HepG2 (cell line): ENCODE measurements around the gene CD3G. TPM values are rescaled to one million over a fixed set of nuclear protein-coding genes. Genes with fewer than 3 reads are reported as not detected.

ENCODE experiments used
- ATAC-seq: fragments of 200-7000 bp; cut with Tn5 transposase; 3 replicates; pipeline ENCODE4 v1.9.1; 2020; ENCODE audit warnings: mild to moderate bottlenecking, moderate library complexity
- BruUV-seq: library from RNA; stranded (reverse); fragments of 400-500 nt; replicated peaks from 2 replicates; lab custom pipeline; 2021; lab: Mats Ljungman, UMichigan
- CTCF ChIA-PET: fragments of 300-600 bp; formaldehyde crosslinking; extraction: SDS; loops from one replicate; lab custom pipeline; 2021; ENCODE audit warnings: low total read pairs, inconsistent platforms, low intra/inter-chr PET ratio; lab: Yijun Ruan, JAX
- POLR2A ChIA-PET: fragments of 350-600 bp; sonication (Branson Sonifier 250); formaldehyde crosslinking; loops from one replicate; lab custom pipeline; 2020; ENCODE audit warnings: antibody characterized with exemption, inconsistent platforms; lab: Yijun Ruan, JAX
- DNase-seq: peaks from one replicate; pipeline ENCODE4 v3.0.0-alpha.2; 2015; ENCODE audit warnings: low spot score
- FAIRE-seq: peaks from 3 replicates; lab custom pipeline; 2011; peaks lifted over from hg19 to GRCh38; lab: Jason Lieb, UNC
- H2AFZ ChIP-seq: one replicate; pipeline ENCODE4 v1.6.1; 2011; ENCODE audit warnings: low read length, inconsistent platforms
- H3K27ac ChIP-seq: fragments of 300-600 bp; 3 replicates; pipeline ENCODE4 v1.8.0; 2011; ENCODE audit warnings: mixed run types, mild to moderate bottlenecking, mixed read lengths, low read length, inconsistent platforms; ENCODE audit not compliant: insufficient read depth; ENCODE audit errors: extremely low read length
- H3K27me3 ChIP-seq, 2 experiments: fragments of 200-600 bp in 1 of 2; 2 replicates in 1 of 2; 3 replicates in 1 of 2; pipeline versions ENCODE4 v1.6.0 to v1.8.0; 2011; ENCODE audit warnings: low read length in 2 of 2, mild to moderate bottlenecking in 2 of 2, moderate library complexity in 2 of 2, inconsistent platforms in 1 of 2; ENCODE audit not compliant: insufficient read depth in 2 of 2, control insufficient read depth in 1 of 2
- H3K36me3 ChIP-seq, 2 experiments: fragments of 200-600 bp in 1 of 2; replicated peaks in 1 of 2; 2 replicates in 1 of 2; 3 replicates in 1 of 2; pipeline versions ENCODE4 v1.5.1 to v1.8.0; 2011; ENCODE audit warnings: low read length in 2 of 2, inconsistent platforms in 1 of 2; ENCODE audit not compliant: insufficient read depth in 2 of 2, control insufficient read depth in 1 of 2
- H3K4me1 ChIP-seq: 2 replicates; pipeline ENCODE4 v1.5.1; 2012; ENCODE audit warnings: low read length, inconsistent platforms; ENCODE audit not compliant: insufficient read depth
- H3K4me2 ChIP-seq: 2 replicates; pipeline ENCODE4 v1.6.0; 2011; ENCODE audit warnings: low read depth, low read length, inconsistent platforms
- H3K4me3 ChIP-seq, 3 experiments: fragments of 200-600 bp in 1 of 3; sonication (generic), shearing (Covaris generic) in 1 of 3; replicated peaks in 1 of 3; 2 replicates each; pipeline ENCODE4 v1.5.1; 2011 to 2016; ENCODE audit warnings: low read length in 3 of 3, inconsistent platforms in 2 of 3, low read depth in 2 of 3, mild to moderate bottlenecking in 2 of 3, control low read depth in 1 of 3, mixed read lengths in 1 of 3; ENCODE audit not compliant: insufficient read depth in 1 of 3
- H3K79me2 ChIP-seq: one replicate; pipeline ENCODE4 v1.6.1; 2011; ENCODE audit warnings: low read length, inconsistent platforms; ENCODE audit not compliant: insufficient read depth
- H3K9ac ChIP-seq: 2 replicates; pipeline ENCODE4 v1.6.0; 2011; ENCODE audit warnings: mild to moderate bottlenecking, low read depth, low read length, inconsistent platforms; ENCODE audit not compliant: insufficient read depth
- H3K9me3 ChIP-seq: 2 replicates; pipeline ENCODE4 v1.5.1; 2012; ENCODE audit warnings: mild to moderate bottlenecking, low read length
- H4K20me1 ChIP-seq: 2 replicates; pipeline ENCODE4 v1.6.0; 2011; ENCODE audit warnings: inconsistent platforms, mild to moderate bottlenecking, low read length, moderate library complexity; ENCODE audit not compliant: insufficient read depth
- ATF7 ChIP-seq, 2 experiments: fragments of 450-650 bp in 1 of 2; sonication (generic) in 1 of 2; formaldehyde crosslinking in 1 of 2; IDR thresholded peaks; 2 replicates each; pipeline versions ENCODE4 v1.4.0 to v1.6.1; 2016 to 2020; ENCODE audit warnings: antibody characterized with exemption in 1 of 2, mild to moderate bottlenecking in 1 of 2, missing genetic modification reagents in 1 of 2
- IKZF4 ChIP-seq: sonication (generic); formaldehyde crosslinking; IDR thresholded peaks from 2 replicates; pipeline ENCODE4 v1.5.1; 2020; ENCODE audit warnings: borderline replicate concordance, mild to moderate bottlenecking, low read depth, missing genetic modification reagents; ENCODE audit errors: not compliant biosample characterization
- SMAD3 ChIP-seq: sonication (generic); formaldehyde crosslinking; IDR thresholded peaks from 2 replicates; pipeline ENCODE4 v1.4.0; 2020; ENCODE audit warnings: missing genetic modification reagents
- YEATS2 ChIP-seq: sonication (generic); formaldehyde crosslinking; IDR thresholded peaks from 2 replicates; pipeline ENCODE4 v1.4.0; 2020; ENCODE audit warnings: missing genetic modification reagents, borderline replicate concordance
- ZNF790 ChIP-seq: sonication (generic); formaldehyde crosslinking; IDR thresholded peaks from 2 replicates; pipeline ENCODE4 v1.8.0; 2022; ENCODE audit warnings: missing genetic modification reagents, mild to moderate bottlenecking, borderline replicate concordance
- WGBS: methylation state at CpG from one replicate; pipeline ENCODE4 v1.1.6; 2017; ENCODE audit warnings: low lambda C conversion rate; 5-methylcytosine and 5-hydroxymethylcytosine counted together
- in situ Hi-C: cut with HindIII; loops from 2 replicates; pipeline ENCODE4 v1.10.0; 2017; ENCODE audit warnings: low pct_unique_long_range_greater_than_20kb; ENCODE audit not compliant: extremely low pct_ligation_motif_present
- intact Hi-C: fragments of 100-400 bp; cut with micrococcal nuclease; formaldehyde crosslinking; loops from one replicate; pipeline ENCODE4 v1.10.0; 2022; ENCODE audit not compliant: unreplicated experiment
- polyA plus RNA-seq, 8 experiments: library from polyadenylated mRNA; depleted of rRNA in 3 of 8; stranded (reverse) in 7 of 8; unstranded in 1 of 8; fragments of >200 nt; fragmentation: Illumina TruSeq in 4 of 8; extraction: Trizol in 4 of 8; gene quantifications; 2 replicates each; pipeline versions ENCODE4 v1.2.1 to v1.2.3, GENCODE V29; 2011 to 2016; ENCODE audit warnings: low read depth in 4 of 8, missing spikeins in 1 of 8, mixed read lengths in 1 of 8; ENCODE audit not compliant: insufficient read depth in 1 of 8
- total RNA-seq, 5 experiments: library from RNA; depleted of rRNA; stranded (reverse); fragments of >200 nt; fragmentation: Illumina TruSeq; extraction: Trizol; gene quantifications; 2 replicates each; pipeline ENCODE4 v1.2.3, GENCODE V29; 2016; ENCODE audit warnings: low read depth in 1 of 5

Gene CD3G
- total and polyA plus RNA-seq, 2 of the 13 experiments (the other 11 are each of a cell fraction or from before 2014, with no cell fraction given), result not detected

- H3K79me2 ChIP-seq, result no peaks in the 10 kb centered on the region
- H3K4me2 ChIP-seq, result no peak overlapping the region
- WGBS, result 37% methylated on average over 11 of the region's 11 CpGs
- no TSS peak for BruUV-seq
- intact Hi-C loops, result no loop called here
- FAIRE-seq, result no peak
- no peaks in the 10 kb centered on the region for H3K9me3 ChIP-seq
- peaks cover 6 to 49% of the 10 kb centered on the region in 2 experiments; a peak in 4 of 5 replicates for H3K27me3 ChIP-seq
- no peak for DNase-seq
- H3K4me3 ChIP-seq, result no peak overlapping the region
- ChIA-PET POLR2A (no interaction called here), CTCF (no interaction called here)
- H4K20me1 ChIP-seq, result no peaks in the 10 kb centered on the region
- no peak overlapping the region for H2AFZ ChIP-seq
- no peak overlapping the region for H3K27ac ChIP-seq
- H3K9ac ChIP-seq, result no peak overlapping the region
- ATAC-seq, result no peak
- no peaks in the 10 kb centered on the region for H3K36me3 ChIP-seq
- no peak for TF ChIP-seq IKZF4
- no peak for TF ChIP-seq YEATS2 (CRISPR knock-in tag)
- no peak for TF ChIP-seq SMAD3 (CRISPR knock-in tag)
- H3K4me1 ChIP-seq, result peaks cover 43% of the 10 kb centered on the region
- in situ Hi-C loops, result no loop called here
Observed at GRCh38 chr11:118318581-118319336, 25.4 kb upstream of the CD3G start.

- CTCF ChIA-PET, result no interaction called here
- POLR2A ChIA-PET, result no interaction called here
Observed at GRCh38 chr11:118319337-118319707, 24.8 kb upstream of the CD3G start.

More at GRCh38 chr11:118319337-118319707, 24.8 kb upstream of the CD3G start:
- WGBS, result 4% methylated on average over 1 of the region's 1 CpG
- intact Hi-C loops, result no loop called here
- no TSS peak for BruUV-seq
- no peaks in the 10 kb centered on the region for H3K79me2 ChIP-seq
- H3K27ac ChIP-seq, result no peak overlapping the region
- no peaks in the 10 kb centered on the region for H3K36me3 ChIP-seq
- no peak for FAIRE-seq
- H3K9me3 ChIP-seq, result no peaks in the 10 kb centered on the region
- TF ChIP-seq ZNF790 (no peak), ATF7 (IDR thresholded peaks at IDR 0.05) (peak; percentile 24; the same call in 1 of the 2 replicates), ATF7 (CRISPR knock-in tag; IDR thresholded peaks at IDR 0.05) (no peak)
- in situ Hi-C loops, result no loop called here
- H3K9ac ChIP-seq, result no peak overlapping the region
- H3K27me3 ChIP-seq, result peaks cover 5 to 43% of the 10 kb centered on the region in 2 experiments; a peak in 3 of 5 replicates
- DNase-seq, result no peak
- no peaks in the 10 kb centered on the region for H4K20me1 ChIP-seq
- no peak overlapping the region for H3K4me3 ChIP-seq
- H3K4me2 ChIP-seq, result no peak overlapping the region
- no peak overlapping the region for H2AFZ ChIP-seq
- H3K4me1 ChIP-seq, result peaks cover 40% of the 10 kb centered on the region
- ATAC-seq, result no peak
